Stimulated activated naive CD4-positive, alpha-beta T cell treated with Interleukin-2 at 50 U/mL for 16 hours (primary cell): ENCODE data around the gene DRC1.

ENCODE experiments used
- DNase-seq: peaks from one replicate; lab custom pipeline; 2025; lab: John Stamatoyannopoulos, UW

The DRC1 gene

DNA sequence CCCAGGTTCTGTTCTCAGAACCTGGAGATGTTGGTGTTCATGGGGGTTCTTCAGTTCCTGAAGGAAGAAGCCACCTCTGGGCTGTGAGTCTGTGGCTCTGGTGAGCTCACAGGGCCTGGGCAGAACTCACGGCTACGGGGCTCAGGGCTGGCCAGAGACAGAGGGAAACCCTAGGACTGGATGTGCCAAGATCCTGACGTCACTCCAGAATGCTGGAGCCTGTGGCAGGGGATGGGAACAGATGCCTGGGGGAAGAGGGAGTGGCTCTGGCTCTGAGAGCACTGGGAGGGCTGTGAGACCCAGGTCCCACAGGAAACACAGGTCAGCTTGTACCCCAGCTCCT, 76.2 kb downstream of the DRC1 start, which contains the start of gene OTOF:
Gene OTOF, minus strand, starts transcription at position 214 of the 343 bp plus-strand sequence.
- no peak for DNase-seq

DNA sequence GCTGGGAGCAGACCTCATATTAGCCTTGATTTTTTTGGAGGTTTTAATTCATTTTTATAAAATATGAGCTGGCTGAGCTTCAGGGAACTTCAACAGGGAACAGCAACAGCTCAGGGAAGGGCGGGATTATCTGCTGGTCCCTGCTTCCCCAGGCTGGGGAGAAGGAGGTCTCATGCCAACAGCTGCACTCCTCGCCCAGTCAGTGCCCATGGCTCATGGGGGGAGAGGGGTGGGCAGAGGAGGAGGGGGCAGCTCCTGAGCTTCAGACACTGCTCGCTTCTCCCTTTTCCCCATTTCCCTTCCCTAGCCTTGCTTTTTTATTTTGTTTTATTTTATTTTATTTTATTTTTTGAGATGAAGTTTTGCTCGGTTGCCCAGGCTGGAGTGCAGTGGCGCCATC, 76.6 kb downstream of the DRC1 start:
- no peak for DNase-seq

DNA sequence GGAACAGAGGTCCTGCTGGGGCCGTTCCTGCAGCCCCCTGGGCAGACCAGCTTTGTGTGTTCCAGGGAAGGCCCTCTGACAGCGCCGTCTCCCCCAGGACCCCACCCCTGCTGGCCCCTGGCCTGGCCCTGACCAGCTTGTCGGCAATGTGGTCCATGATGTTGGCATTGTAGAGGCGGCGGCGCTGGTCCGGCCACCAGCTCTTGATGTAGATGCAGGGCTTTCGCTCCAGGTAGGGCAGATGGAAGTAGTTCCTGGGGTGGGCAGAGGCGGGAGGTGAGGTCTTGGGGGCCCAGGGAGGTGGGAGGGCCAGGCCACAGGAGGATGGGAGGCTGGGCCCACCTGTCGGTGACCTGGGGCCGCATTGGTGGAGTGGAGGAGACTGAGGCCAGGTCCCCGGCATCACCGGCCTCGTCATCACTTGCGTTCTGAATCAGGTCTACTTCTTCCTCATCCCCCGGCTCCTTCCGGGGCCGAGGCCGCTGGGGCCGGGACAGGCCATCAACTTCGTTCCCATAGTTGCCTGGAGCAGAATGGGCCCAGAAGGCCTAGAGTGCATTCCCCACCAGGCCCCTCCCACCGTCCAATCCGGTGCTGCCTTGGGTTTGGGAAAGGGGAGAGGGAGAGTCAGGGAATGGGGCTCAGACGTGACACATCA, 77.5 kb downstream of the DRC1 start:
- no peak for DNase-seq

DNA sequence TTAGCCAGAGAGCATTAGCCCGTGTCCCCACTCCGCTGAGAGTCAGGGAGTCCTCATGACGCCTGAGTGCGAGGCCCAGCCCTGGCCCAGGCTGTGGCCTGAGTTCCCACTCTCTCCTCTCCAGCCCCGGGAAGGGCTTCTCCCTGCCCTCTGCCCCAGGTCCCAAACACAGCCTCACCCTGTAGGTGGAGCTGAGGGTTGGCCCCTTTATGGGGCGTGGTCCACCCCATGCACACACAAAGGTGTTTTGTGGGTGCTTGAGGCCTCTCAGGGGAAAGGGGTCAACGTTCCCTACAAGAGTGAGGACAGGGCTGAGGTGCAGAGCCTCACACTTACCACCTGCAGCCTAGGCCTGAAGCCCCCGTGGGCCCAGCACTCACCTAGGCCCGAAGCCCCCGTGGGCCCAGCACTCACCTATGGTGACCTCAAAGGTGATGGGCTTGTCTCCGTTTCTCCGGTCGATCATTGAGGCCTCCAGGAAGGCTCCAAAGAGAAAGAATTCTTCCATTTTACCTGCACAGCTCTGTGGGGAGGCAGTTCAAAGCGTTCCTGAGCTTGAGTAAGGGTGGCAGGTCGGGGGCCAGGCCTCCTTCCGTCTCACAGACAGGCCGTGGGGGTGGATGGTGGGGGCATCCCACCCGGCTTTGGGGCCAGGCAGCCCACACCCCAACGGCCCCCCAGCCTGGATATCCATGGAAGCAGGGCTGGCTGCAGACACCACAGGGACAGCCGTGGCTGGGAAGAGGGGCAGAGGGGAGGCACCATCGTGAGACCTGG, 78.3 kb downstream of the DRC1 start:
- DNase-seq, result no peak

DNA sequence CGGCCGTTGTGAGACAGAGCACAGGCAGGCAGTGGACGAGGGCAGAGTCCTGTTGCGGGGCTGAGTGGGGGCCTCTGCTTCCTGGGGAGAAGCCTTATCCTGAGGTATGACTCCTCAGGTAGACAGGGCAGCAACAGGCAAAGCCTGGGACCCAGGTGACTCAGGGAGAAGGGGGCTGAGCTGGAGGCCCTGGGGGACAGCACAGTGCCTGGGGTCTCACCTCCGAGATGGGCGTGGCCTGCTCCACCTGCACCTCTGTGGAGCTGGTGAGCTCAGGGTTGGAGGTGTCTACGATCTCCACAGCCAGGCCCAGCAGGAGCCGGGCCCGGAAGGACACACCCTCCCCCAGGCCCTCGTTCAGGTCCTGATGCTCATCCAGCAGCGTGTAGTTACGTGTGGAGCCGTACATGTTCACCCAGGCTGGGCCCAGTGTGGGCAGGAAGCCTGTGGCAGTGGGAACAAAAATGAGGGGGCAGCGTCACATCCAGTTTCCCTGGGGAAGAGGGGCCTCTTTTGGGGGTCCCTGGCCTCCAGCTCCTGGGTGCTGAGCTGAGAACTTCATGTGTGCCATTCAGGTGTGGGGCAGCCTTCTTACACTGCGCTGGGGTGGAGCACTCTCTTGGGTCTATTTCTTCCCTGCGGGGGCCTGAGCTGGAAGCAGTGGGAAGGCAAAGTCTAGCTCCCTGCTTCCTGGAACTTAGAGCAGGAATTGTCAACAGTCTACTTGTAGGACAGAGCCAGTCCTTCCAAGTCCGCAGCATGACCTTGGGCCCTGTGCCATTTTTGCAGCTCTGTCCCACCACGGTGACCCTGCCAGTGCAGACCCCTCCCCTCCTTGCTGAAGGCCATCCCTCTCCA, 79.1 kb downstream of the DRC1 start:
- DNase-seq, result no peak

DNA sequence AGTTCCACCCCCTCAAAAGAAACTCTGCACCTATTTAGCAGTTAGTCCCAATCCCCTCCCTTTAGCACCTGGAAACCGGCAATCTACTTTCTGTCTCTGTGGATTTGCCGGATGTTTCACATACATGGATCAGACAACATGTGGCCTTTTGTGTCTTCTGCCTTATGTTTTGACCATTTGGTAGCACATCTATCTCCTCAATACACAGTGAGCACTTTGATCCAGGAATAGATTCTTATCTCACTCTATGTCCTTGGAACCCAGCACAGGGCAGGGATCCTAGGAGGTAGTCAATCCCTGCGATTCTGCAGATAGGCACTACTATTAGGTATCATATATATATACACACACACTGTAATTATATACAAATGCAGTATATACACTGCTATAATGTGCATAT, 80.0 kb downstream of the DRC1 start:
- DNase-seq, result no peak

DNA sequence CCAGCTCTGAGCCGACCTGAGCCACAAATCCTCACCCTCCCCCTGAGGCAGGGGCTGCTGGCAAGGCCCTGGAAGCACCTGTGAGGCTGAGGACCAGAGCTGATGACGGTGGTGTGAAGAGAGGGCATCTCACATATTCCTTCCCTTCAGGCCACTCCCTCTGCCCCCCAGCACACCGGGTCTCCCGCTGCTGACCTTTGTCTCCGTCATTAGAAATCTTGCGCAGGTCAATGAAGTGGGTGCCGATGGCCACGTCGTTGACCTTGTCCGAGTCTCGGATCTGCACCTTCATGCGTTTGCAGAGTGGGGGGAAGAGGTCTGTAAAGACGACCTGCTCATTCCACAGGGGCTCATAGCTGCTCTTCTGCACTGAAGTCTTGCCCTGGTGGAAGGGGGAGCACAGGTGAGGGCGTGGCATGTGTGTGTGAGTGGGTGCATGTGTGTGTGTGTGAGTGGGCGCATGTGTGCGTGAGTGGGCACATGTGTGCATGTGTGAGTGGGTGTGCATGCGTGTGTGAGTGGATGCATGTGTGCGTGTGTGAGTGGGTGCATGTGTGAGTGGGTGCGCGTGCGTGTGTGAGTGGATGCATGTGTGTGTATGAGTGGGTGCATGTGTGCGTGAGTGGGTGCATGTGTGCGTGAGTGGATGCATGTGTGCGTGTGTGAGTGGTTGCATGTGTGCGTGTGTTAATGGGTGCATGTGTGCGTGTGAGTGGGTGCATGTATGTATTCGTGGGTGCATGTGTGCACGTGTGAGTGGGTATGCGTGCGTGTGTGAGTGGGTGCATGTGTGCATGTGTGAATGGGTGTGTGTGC, 80.7 kb downstream of the DRC1 start:
- DNase-seq, result no peak

DNA sequence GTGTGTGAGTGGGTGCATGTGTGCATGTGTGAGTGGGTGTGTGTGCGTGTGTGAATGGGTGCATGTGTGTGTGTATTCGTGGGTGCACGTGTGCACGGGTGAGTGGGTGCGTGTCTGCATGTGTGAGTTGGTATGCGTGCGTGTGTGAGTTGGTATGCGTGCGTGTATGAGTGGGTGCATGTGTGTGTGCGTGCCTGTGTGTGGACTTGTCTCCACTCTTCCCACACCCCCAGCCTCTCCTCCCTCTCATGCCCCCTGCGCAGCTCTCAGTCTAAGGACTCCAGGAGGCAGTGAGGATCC, 81.3 kb downstream of the DRC1 start:
- no peak for DNase-seq

DNA sequence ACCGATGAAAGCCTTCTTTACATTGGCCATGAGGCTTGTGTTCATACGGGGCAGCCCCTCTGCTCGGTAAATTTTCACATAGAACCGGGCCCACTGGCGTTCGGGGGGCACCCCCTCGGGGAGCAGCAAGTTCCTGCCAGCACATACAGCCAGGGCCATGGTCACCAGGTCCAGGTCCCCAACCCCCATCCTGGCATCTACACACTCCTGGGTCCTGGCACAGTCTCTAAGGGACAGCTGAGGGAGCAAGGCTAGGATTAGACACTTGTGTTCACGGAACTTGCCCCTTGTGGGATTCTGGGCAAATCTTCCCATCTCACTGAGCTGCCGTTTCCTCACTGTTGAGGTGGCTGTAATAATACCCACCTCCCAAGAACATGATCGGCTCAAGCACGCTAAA, 81.8 kb downstream of the DRC1 start:
- DNase-seq, result no peak

DNA sequence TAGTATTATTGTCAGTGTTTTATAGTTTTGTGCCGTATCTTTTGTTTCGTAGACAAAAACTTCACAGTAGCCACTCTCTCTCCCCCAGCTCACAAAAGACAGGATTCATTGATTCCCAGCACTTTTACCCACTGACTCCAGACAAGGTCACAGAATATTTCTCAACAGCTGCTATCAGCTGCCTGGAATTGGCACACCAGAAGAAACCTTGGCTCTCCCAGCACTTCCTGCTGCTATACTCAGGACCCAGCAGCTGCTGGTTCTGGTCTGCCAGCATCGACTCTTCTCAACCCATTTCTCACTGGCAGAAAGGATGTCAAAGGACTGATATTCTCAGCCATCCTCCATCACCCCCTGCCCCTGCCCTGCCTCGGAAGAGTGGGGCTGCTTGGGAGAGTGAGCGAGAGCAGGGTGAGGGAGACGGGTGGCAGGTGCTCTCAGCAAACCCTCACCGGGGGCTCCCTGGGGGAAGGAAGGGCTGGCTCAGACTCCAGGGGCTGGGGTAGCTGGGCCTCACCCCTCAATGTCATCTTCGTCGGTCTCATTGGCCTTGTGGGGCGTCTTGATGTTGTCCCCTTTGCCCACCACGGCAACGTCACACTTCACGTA, 82.3 kb downstream of the DRC1 start:
- no peak for DNase-seq

DNA sequence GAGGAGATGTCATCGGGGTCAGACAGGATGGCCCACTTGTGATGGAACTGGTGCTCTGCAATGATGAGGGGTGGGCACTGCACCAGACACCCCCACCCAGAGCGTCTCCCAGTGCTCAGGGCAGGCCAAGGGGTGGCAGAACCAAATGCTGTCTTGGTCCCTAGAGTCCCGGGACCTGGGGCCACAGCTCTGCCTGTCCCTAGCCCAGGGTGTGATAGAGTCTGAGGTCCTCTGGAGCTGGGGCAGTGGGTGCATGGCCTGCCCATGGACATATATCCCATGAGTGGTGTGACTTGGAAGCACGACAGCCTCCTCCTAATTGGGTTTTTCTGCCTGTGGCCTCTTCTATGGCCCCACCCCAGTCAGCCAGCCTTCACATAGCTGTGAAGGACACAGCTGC, 82.9 kb downstream of the DRC1 start:
- no peak for DNase-seq

DNA sequence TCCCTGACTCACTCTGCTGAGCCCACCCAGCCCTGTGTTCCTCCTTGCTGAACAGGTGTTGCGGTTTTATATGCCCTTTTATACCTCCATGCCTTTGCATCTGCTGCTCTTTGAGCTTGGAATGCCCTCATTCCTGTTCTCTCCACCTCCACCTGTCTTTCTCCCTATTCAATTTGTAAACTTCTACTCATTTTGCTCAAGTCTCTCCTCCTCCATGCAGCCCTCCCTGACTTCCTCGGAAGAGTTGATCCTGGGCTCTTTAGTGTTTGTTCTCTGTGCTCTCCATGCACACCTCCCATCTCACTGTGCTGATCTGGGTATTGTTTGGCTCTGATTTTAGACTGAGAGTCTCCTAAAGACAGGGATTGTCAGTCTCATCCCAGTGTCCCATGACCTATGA, 83.4 kb downstream of the DRC1 start:
- DNase-seq, result no peak

DNA sequence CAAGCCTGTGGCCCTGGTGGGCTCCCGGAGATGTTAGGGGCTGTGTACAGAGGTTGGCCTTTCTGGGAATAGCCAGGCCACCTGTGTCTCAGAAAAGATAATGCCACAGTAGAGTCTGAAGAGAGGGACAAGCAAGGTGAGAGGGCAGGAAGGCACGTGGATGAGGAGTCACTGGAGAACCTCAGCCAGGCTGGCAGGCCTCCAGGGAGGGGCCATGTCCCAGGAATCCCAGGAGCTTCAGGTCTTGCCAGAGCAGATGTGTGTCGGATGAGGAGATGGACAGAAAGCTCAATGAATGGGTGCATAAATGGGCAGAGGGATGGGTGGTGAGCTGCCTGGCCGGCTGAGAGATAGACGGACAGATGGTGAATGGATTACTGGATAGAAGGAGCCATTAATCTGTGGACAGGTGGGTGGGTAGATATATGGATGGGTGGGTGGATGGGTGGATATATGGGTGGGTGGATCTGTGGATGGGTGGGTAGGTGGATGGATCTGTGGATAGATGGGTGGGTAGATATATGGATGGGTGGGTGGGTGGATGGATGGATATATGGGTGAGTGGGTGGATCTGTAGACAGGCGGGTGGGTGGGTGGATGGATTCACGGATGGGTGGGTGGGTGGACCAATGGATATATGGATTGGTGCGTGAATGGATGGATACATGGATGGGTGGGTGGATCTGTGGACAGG, 84.2 kb downstream of the DRC1 start:
- no peak for DNase-seq

DNA sequence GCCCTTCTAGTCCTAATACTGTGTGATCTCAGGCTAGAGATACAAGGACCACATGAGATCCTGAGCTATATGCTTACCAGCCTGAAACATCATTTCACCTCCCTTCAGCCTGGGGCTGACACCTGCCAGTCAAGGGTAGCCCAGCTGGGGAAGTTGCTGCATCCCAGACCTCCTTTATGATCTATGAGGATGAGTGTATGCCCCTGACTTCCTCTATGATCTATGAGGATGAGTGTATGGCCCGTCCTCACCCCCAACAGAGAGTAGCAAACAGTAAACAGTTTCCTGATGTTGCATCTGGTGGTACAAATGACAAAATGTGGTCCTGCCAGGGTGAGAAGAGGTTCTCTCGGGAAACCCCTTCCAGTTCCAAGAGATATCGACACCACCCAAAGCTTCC, 85.1 kb downstream of the DRC1 start:
- no peak for DNase-seq

DNA sequence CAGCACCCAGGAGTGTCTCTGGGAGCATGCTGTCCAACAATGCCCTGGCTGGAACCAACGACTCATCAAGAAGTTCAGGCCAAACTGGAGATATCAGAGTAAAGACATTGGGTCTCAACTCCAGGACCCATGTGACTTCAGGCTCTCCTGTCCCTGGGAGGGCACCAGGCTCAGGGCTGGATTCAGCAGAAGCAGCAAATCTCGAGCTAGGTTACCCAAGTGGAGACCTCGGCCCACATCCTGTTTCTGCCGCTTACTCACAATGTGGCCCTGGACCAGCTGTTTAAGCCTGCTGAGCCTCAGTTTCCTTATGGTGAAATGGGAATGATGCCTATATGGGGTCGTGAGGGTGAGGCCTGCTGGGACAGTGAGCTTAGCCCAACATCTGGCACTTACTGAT, 85.5 kb downstream of the DRC1 start:
- DNase-seq, result no peak

DNA sequence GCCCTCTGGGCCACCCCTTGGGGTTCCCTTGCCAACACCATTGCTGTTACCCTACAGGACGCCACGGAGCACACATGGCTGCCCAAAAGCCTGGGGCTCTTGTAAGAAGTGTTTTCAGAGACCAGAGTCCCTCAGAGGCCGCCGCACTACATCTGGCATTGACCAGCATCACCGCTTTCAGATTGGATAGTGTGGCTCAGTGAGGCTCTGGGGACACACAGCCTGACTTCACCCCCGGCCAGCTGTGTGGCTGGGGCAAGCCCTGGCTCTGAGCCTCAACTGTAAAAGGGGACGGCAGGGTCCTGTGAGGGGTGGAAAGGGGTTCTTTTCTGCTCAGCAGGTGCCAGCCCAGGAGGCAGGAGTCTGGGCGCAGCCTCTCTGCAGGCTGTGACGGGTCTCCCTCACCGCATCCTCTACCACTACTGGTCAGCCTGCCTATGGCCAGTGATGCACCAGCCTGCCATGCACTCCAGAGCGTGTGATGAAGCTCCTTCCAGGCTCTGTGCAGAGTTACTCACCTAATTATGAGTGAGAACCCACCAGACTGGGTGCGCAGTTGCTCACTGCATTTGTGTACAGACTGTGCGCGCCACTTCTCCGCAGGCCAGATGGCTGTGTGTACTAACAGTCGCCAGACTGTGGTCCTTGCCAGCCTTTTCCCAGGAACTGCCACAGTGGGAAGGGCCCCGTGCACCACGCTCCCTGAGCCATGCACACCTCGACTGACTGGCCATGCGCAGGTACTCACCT, 86.9 kb downstream of the DRC1 start:
- DNase-seq, result no peak

DNA sequence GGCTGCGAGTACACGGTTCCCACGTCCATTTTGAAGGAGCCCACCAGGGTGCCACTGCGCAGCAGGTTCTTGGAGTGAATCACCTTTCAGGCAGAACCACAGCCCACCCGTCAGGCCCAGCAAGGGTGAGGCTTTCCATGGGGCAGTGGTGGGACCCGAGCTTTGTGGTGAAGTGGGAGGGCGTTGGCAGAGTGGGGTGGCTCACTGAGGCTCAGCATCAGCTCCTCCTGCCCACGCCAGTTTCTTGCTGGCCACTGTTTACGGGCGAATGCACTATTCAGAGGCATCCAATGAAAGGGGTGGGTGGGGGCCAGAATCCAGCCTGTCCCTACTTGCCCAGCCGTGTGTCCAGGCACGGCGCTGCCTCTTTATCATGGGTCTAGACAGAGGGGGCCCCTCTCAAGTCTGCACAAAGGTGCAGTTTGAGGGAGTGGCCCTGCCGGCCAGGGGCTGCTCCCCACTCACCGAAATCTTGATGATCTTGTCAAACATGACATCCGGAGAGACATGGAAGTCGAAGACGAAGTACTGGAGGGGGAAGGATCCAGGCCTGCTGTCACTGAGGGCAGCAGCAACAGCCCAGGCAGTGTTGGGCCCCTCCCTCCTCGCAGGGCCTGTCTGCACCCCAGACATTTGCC, 87.6 kb downstream of the DRC1 start:
- DNase-seq, result no peak

DNA sequence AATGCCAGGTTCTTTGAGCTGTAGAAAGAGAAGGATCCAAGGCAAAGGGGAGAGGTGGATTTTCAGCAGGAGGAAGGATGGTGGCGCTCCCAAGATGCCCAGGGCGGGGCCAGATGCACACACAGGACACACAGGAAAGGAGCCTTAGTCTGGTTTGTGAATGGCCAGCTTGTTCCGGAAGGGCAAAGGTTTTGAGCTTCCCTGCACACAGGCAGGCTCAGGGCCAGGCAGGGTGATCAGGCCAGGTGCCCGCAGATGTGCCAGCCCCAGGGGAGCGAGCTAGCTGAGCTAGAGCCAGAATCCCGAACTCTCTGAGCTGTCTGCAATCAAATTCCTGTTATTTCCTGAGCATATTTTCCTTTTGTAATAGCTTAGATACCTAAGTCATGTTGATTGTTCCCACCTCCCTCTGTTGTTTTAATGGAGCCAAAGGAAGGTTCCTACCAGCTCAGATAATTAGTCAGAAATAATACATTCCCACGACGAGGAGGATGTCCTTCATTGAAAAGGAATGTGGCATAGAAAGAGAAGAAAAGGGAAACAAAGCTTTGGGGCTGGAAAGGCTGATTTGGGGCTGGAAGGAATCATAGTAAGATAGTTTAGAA, 89.9 kb downstream of the DRC1 start:
- DNase-seq, result no peak

DNA sequence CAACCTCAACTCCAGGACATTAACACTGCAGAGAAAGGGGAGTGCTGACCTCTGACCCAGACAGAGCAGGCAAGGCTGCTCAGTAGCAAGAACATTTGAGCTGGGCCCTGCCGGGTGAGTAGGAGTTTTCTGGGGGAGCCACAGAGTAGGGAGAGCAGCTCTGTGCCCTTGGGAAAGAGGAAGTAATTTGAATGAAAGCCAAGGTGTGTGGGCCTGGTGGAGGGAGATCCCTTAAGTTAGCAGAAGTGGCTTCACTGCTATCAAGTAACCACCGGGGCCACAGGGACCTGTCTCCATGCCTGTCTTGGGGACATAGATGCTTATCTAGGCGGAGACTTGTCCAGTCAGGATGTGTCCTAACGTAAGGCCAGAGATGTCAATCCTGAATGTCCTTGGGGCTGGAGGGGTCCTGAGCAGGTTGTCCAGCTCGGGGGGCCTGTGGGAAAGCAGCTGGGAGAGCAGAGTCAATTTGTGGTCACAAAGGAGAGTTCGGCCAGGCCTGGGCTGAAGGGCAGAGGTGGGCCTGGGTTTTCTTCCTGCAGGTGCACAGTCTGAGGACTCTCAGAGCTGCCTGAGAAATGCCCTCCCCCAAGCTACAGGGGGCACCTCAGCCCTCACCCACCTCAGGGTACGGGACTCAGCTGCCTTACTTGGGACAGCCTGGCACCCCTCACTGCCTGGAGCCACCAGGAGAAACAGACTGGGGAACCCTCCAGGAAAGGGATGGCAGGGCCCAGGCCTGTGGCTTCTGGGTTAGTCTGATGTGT, 91.2 kb downstream of the DRC1 start:
- DNase-seq, result no peak
